PC-3 (cell line): Measurements from ENCODE around the gene SP100. TPM values are rescaled to one million over a fixed set of nuclear protein-coding genes. Genes with fewer than 3 reads are reported as not detected.

Experiments used
- ATAC-seq: fragments of 200-7000 bp; cut with Tn5 transposase; 2 replicates; pipeline ENCODE4 v1.9.1; 2020; ENCODE audit warnings: mild to moderate bottlenecking, moderate library complexity
- BruUV-seq: library from RNA; stranded (reverse); fragments of 400-500 nt; replicated peaks from 2 replicates; lab custom pipeline; 2021; lab: Mats Ljungman, UMichigan
- CTCF ChIA-PET: fragments of 300-600 bp; sonication (Branson Sonifier 250); formaldehyde crosslinking; loops from one replicate; lab custom pipeline; 2022; ENCODE audit warnings: antibody characterized with exemption; lab: Charles Lee
- POLR2A ChIA-PET: fragments of 300-600 bp; sonication (Branson Sonifier 250); formaldehyde crosslinking; loops from one replicate; lab custom pipeline; 2022; ENCODE audit warnings: antibody characterized with exemption; ENCODE audit not compliant: unreplicated experiment; lab: Charles Lee
- DNase-seq: peaks from one replicate; pipeline ENCODE4 v3.0.0-alpha.2; 2015
- H2AFZ ChIP-seq: fragments of 300-600 bp; sonication (generic); 2 replicates; pipeline ENCODE4 v1.6.0; 2016; ENCODE audit warnings: antibody characterized with exemption, low read length
- H3F3A ChIP-seq: fragments of 300-600 bp; sonication (generic); one replicate; pipeline ENCODE4 v1.6.0; 2017; ENCODE audit warnings: antibody characterized with exemption, low read length, control low read depth, mild to moderate bottlenecking; ENCODE audit not compliant: unreplicated experiment
- H3K27ac ChIP-seq: fragments of 300-600 bp; sonication (generic); 2 replicates; pipeline ENCODE4 v1.5.1; 2016; ENCODE audit warnings: mild to moderate bottlenecking, low read length
- H3K27me3 ChIP-seq: fragments of 300-600 bp; sonication (generic); 2 replicates; pipeline ENCODE4 v1.6.1; 2016; ENCODE audit warnings: low read length, mixed read lengths
- H3K36me3 ChIP-seq: fragments of 300-600 bp; sonication (generic); 2 replicates; pipeline ENCODE4 v1.6.1; 2016; ENCODE audit warnings: low read depth, mixed run types, low read length, mixed read lengths
- H3K4me1 ChIP-seq: fragments of 300-600 bp; sonication (generic); 2 replicates; pipeline ENCODE4 v1.5.1; 2016; ENCODE audit warnings: low read length; ENCODE audit not compliant: insufficient read depth
- H3K4me2 ChIP-seq: fragments of 300-600 bp; sonication (generic); 2 replicates; pipeline ENCODE4 v1.6.0; 2016; ENCODE audit warnings: low read length
- H3K4me3 ChIP-seq: fragments of 300-600 bp; sonication (generic); 2 replicates; pipeline ENCODE4 v1.5.1; 2016; ENCODE audit warnings: mild to moderate bottlenecking, low read length, mixed read lengths
- H3K79me2 ChIP-seq: fragments of 300-600 bp; sonication (generic); 2 replicates; pipeline ENCODE4 v1.6.1; 2017; ENCODE audit warnings: low read length, mixed read lengths
- H3K9ac ChIP-seq: fragments of 300-600 bp; sonication (generic); 2 replicates; pipeline ENCODE4 v1.6.0; 2016; ENCODE audit warnings: mild to moderate bottlenecking, low read length
- H3K9me2 ChIP-seq: fragments of 300-600 bp; sonication (generic); replicated peaks from 2 replicates; pipeline ENCODE4 v1.6.1; 2016; ENCODE audit warnings: mixed run types, low read length, mixed read lengths
- H3K9me3 ChIP-seq: fragments of 300-600 bp; sonication (generic); 2 replicates; pipeline ENCODE4 v1.6.1; 2016; ENCODE audit warnings: low read length, mixed read lengths
- H4K20me1 ChIP-seq: fragments of 300-600 bp; sonication (generic); 2 replicates; pipeline ENCODE4 v1.6.1; 2016; ENCODE audit warnings: low read length, mixed read lengths
- CTCF ChIP-seq: fragments of 300-600 bp; sonication (generic); conservative IDR thresholded peaks from 2 replicates; pipeline ENCODE4 v1.5.1; 2017; ENCODE audit warnings: antibody characterized with exemption, low read depth, mild to moderate bottlenecking, low read length
- EZH2 ChIP-seq: fragments of 300-600 bp; sonication (generic); IDR thresholded peaks from one replicate; pipeline ENCODE4 v1.6.1; 2017; ENCODE audit warnings: antibody characterized with exemption, mild to moderate bottlenecking, low read length; ENCODE audit not compliant: unreplicated experiment
- EZH2phosphoT487 ChIP-seq: fragments of 300-600 bp; sonication (generic); IDR thresholded peaks from 2 replicates; pipeline ENCODE4 v1.6.1; 2018; ENCODE audit warnings: mild to moderate bottlenecking, antibody characterized with exemption, low read length, borderline replicate concordance
- intact Hi-C: fragments of 100-400 bp; cut with micrococcal nuclease; formaldehyde crosslinking; loops from 2 replicates; pipeline ENCODE4 v1.9.0; 2023
- total RNA-seq: library from RNA; depleted of rRNA; stranded (reverse); fragments of >200 nt; gene quantifications from 2 replicates; pipeline ENCODE4 v1.2.3, GENCODE V29; 2014

SP100 gene
- total RNA-seq, 1 experiment from 2014 or later: 49.8 TPM

GRCh38 chr2:230449901-230450467 is 34.0 kb downstream of the SP100 start:
- ChIA-PET CTCF (no interaction called here), POLR2A (no interaction called here)
- H3K79me2 ChIP-seq: no peaks in the 10 kb centered on the region
- ATAC-seq (no peak), DNase-seq (no peak)
- no peaks in the 10 kb centered on the region for H3K9me3 ChIP-seq
- H3K4me2 ChIP-seq: no peak overlapping the region
- no TSS peak for BruUV-seq
- H3K4me1 ChIP-seq: no peaks in the 10 kb centered on the region
- H3K4me3 ChIP-seq: no peak overlapping the region
- TF ChIP-seq EZH2 (no peak), EZH2phosphoT487 (no peak), CTCF (no peak)
- no peaks in the 10 kb centered on the region for H3K27me3 ChIP-seq
- H3K9ac ChIP-seq: no peak overlapping the region
- H3K36me3 ChIP-seq: peaks cover 8% of the 10 kb centered on the region
- H3F3A ChIP-seq: no peaks in the 10 kb centered on the region
- no peak overlapping the region for H3K27ac ChIP-seq
- no peak overlapping the region for H2AFZ ChIP-seq
- intact Hi-C loops: no loop called here
- H3K9me2 ChIP-seq: no peaks in the 10 kb centered on the region
- H4K20me1 ChIP-seq: no peaks in the 10 kb centered on the region

DNA sequence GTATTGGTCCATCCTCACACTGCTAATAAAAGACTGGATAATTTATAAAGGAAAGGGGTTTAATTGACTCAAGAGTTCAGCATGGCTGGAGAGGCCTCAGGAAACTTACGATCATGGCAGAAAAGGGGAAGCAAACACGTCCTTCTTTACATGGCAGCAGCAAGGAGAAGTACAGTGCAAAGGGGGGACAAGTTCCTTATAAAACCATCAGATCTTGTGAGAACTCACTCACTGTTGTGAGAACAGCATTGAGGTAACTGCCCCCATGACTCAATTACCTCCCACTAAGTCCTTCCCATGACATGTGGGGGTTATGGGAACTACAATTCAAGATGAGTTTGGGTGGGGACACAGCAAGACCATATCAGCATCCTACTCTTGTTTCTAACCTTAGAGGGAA is 37.0 kb downstream of the SP100 start:
- H3K27me3 ChIP-seq: no peaks in the 10 kb centered on the region
- BruUV-seq: no TSS peak
- no peak overlapping the region for H2AFZ ChIP-seq
- intact Hi-C loops: no loop called here
- no peak overlapping the region for H3K4me2 ChIP-seq
- H3K4me1 ChIP-seq: no peaks in the 10 kb centered on the region
- no peaks in the 10 kb centered on the region for H3K9me2 ChIP-seq
- no peak overlapping the region for H3K9ac ChIP-seq
- H3F3A ChIP-seq: no peaks in the 10 kb centered on the region
- H3K27ac ChIP-seq: no peak overlapping the region
- peaks cover 12% of the 10 kb centered on the region; the same call in 1 of the 2 replicates for H3K36me3 ChIP-seq
- TF ChIP-seq EZH2phosphoT487: no peak
- no peak for TF ChIP-seq CTCF
- no peak for ATAC-seq
- POLR2A ChIA-PET: no interaction called here
- H3K79me2 ChIP-seq: no peaks in the 10 kb centered on the region
- H4K20me1 ChIP-seq: no peaks in the 10 kb centered on the region
- no peak for DNase-seq
- H3K9me3 ChIP-seq: no peaks in the 10 kb centered on the region
- no peak overlapping the region for H3K4me3 ChIP-seq
- CTCF ChIA-PET: no interaction called here

GRCh38 chr2:230455005-230455684 is 39.1 kb downstream of the SP100 start:
- DNase-seq: no peak
- Histone ChIP-seq H3K27me3 (no peaks in the 10 kb centered on the region), H3K9ac (no peak overlapping the region), H3K9me3 (no peaks in the 10 kb centered on the region), H3K9me2 (no peaks in the 10 kb centered on the region), H3K4me2 (no peak overlapping the region), H3K79me2 (no peaks in the 10 kb centered on the region), H3K36me3 (peaks cover 12% of the 10 kb centered on the region; the same call in 1 of the 2 replicates), H3F3A (no peaks in the 10 kb centered on the region), H3K4me1 (no peaks in the 10 kb centered on the region), H2AFZ (no peak overlapping the region), H4K20me1 (no peaks in the 10 kb centered on the region), H3K4me3 (no peak overlapping the region), H3K27ac (no peak overlapping the region)
- POLR2A ChIA-PET: no interaction called here
- no TSS peak for BruUV-seq
- TF ChIP-seq EZH2 (no peak), CTCF (no peak), EZH2phosphoT487 (no peak)
- CTCF ChIA-PET: no interaction called here
- no peak for ATAC-seq
- intact Hi-C loops: no loop called here
